Stimulated activated CD4-positive, alpha-beta T cell treated with anti-CD3 and anti-CD28 coated beads, Interleukin-1b, Interleukin-23, amount 100 ng/mL, for 24 hours (primary cell): ENCODE measurements around the gene ALK.
A peak's percentile ranks its signal among the peaks of the same experiment; 100 is the strongest.

Experiments
- DNase-seq, 4 experiments: peaks; one replicate each; pipeline ENCODE4 v3.0.0-alpha.2; 2020; ENCODE audit warnings: low read depth in 4 of 4, low spot score in 1 of 4

ALK gene

GRCh38 chr2:29921560-29921915 lies at the start of gene ALK:
ALK (minus strand) TSS chr2:29921586; CDS start chr2:29920659, 927 bp downstream.
- peak in 3 of 4 experiments; percentile 26 to 70 (median 49) for DNase-seq

GRCh38 chr2:29966266-29966665 lies 44.9 kb upstream of the ALK start:
- DNase-seq, result no peak

GRCh38 chr2:29963972-29964570 lies 42.7 kb upstream of the ALK start:
- DNase-seq, result no peak

- DNase-seq, result no peak
Measured at GRCh38 chr2:29962922-29963321, 41.5 kb upstream of the ALK start.

- DNase-seq, result no peak
Measured at GRCh38 chr2:29954316-29954715, 32.9 kb upstream of the ALK start.

- DNase-seq, result no peak
Measured at GRCh38 chr2:29952973-29953372, 31.6 kb upstream of the ALK start.

GRCh38 chr2:29951576-29951975 lies 30.2 kb upstream of the ALK start:
- no peak for DNase-seq

GRCh38 chr2:29950481-29950880 lies 29.1 kb upstream of the ALK start:
- no peak for DNase-seq

- DNase-seq, result no peak
Measured at GRCh38 chr2:29949042-29949441, 27.7 kb upstream of the ALK start.

- no peak for DNase-seq
Measured at GRCh38 chr2:29946505-29946904, 25.1 kb upstream of the ALK start.

- no peak for DNase-seq
Measured at GRCh38 chr2:29942711-29943110, 21.3 kb upstream of the ALK start.

GRCh38 chr2:29940706-29941105 lies 19.3 kb upstream of the ALK start:
- no peak for DNase-seq

- DNase-seq, result no peak
Measured at GRCh38 chr2:29936020-29936419, 14.6 kb upstream of the ALK start.

GRCh38 chr2:29931818-29932217 lies 10.4 kb upstream of the ALK start:
- DNase-seq, result no peak

- DNase-seq, result peak in 1 of 4 experiments; percentile 34
Measured at GRCh38 chr2:29923110-29923721, 1.8 kb upstream of the ALK start.

- no peak for DNase-seq
Measured at GRCh38 chr2:29922605-29923004, 1.2 kb upstream of the ALK start.

- DNase-seq, result no peak
Measured at GRCh38 chr2:29920631-29921559, 491 bp downstream of the ALK start.

GRCh38 chr2:29920130-29920577 lies 1.2 kb downstream of the ALK start:
- peak in 2 of 4 experiments; percentile 24 to 33 for DNase-seq

- DNase-seq, result no peak
Measured at GRCh38 chr2:29918941-29919340, 2.4 kb downstream of the ALK start.

GRCh38 chr2:29917781-29918180 lies 3.6 kb downstream of the ALK start:
- DNase-seq, result no peak

GRCh38 chr2:29916571-29916970 lies 4.8 kb downstream of the ALK start:
- no peak for DNase-seq

GRCh38 chr2:29910960-29911359 lies 10.4 kb downstream of the ALK start:
- no peak for DNase-seq
